GM18909 (cell line): ENCODE results near the gene NF1.

Experiments used
- ATAC-seq: cut with Tn5 transposase; IDR thresholded peaks from one replicate; pipeline ENCODE4 v1.9.1; 2021; ENCODE audit warnings: mild to moderate bottlenecking; ENCODE audit not compliant: unreplicated experiment, poor library complexity

The NF1 gene

GRCh38 chr17:31415004-31415454 is 320.3 kb downstream of the NF1 start:
- no peak for ATAC-seq

- no peak for ATAC-seq
Observed at GRCh38 chr17:31415640-31416502, 321.1 kb downstream of the NF1 start.

GRCh38 chr17:31416503-31416923 is 321.7 kb downstream of the NF1 start:
- ATAC-seq = no peak

GRCh38 chr17:31417051-31417792 is 322.4 kb downstream of the NF1 start:
- no peak for ATAC-seq

- no peak for ATAC-seq
Observed at GRCh38 chr17:31418773-31419350, 324.1 kb downstream of the NF1 start.

GRCh38 chr17:31422443-31422842 is 327.7 kb downstream of the NF1 start:
- no peak for ATAC-seq

GRCh38 chr17:31424944-31425281 is 330.1 kb downstream of the NF1 start:
- ATAC-seq = no peak

- ATAC-seq = no peak
Observed at GRCh38 chr17:31425282-31426040, 330.7 kb downstream of the NF1 start.
